IPS-15b (cell line): ENCODE data around the gene CCDC90B.

ENCODE experiments used
- H3K27me3 ChIP-seq: one replicate; pipeline ENCODE4 v1.6.1; 2013; ENCODE audit warnings: low read length; ENCODE audit not compliant: control insufficient read depth, insufficient read depth
- H3K36me3 ChIP-seq: one replicate; pipeline ENCODE4 v1.6.1; 2013; ENCODE audit warnings: low read length; ENCODE audit not compliant: control insufficient read depth, insufficient read depth
- H3K4me1 ChIP-seq: one replicate; pipeline ENCODE4 v1.6.1; 2013; ENCODE audit warnings: mild to moderate bottlenecking, low read length; ENCODE audit not compliant: control insufficient read depth, insufficient read depth
- H3K4me3 ChIP-seq: one replicate; pipeline ENCODE4 v1.5.1; 2013; ENCODE audit warnings: low read depth, low read length
- H3K9ac ChIP-seq: one replicate; pipeline ENCODE4 v1.6.1; 2013; ENCODE audit warnings: low read depth, mild to moderate bottlenecking, low read length
- H3K9me3 ChIP-seq: one replicate; pipeline ENCODE4 v1.6.1; 2013; ENCODE audit warnings: mild to moderate bottlenecking, low read length; ENCODE audit not compliant: control insufficient read depth, insufficient read depth

CCDC90B gene

GRCh38 chr11:83256602-83257340 lies 29.4 kb downstream of the CCDC90B start:
- no peaks in the 10 kb centered on the region for H3K27me3 ChIP-seq
- no peak overlapping the region for H3K9ac ChIP-seq
- H3K4me1 ChIP-seq, result no peaks in the 10 kb centered on the region
- no peaks in the 10 kb centered on the region for H3K36me3 ChIP-seq
- no peak overlapping the region for H3K4me3 ChIP-seq
- no peaks in the 10 kb centered on the region for H3K9me3 ChIP-seq

DNA sequence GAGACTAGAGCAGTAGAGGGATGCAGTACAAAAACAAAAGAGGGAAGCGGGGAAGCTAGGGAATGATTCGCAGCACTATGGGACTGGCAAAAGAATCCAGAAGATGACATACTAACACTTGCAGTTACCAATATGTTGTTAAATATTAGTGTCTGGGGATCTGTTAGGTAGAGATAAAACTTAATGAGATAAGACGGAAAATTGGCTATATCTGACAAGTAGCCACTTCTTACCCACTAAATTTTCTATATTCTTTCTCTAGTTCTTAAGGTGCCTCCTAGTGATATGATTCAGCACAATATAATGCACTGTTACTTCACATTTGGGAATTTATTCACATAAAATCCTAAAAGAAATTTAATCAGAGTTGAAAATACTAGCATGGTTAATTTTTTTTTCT lies 30.8 kb downstream of the CCDC90B start:
- no peak overlapping the region for H3K4me3 ChIP-seq
- H3K27me3 ChIP-seq, result no peaks in the 10 kb centered on the region

DNA sequence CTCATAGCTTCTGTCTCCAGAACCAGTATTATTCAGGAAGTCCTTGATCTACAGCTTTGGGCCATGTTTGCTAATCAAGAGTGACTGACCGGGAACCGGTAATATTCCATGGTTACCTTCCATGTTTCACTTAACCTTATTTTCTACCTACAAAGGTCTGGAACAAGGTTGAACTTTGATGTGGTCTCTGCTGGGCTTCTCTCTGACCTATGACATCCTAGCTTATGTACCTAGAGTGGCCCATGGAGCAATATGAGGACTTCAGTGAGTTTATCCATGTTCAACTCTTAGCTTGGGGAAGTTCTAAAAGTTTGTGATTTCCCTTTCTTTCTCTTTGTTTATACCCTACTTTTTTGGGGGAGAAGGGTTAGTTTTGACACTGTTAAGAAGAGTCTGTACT lies 33.2 kb downstream of the CCDC90B start:
- Histone ChIP-seq H3K4me3 (no peak overlapping the region), H3K9me3 (no peaks in the 10 kb centered on the region), H3K36me3 (no peaks in the 10 kb centered on the region), H3K4me1 (no peaks in the 10 kb centered on the region), H3K9ac (no peak overlapping the region), H3K27me3 (no peaks in the 10 kb centered on the region)

More for the DNA sequence above, 30.8 kb downstream of the CCDC90B start:
- no peaks in the 10 kb centered on the region for H3K4me1 ChIP-seq
- H3K36me3 ChIP-seq, result no peaks in the 10 kb centered on the region
- no peaks in the 10 kb centered on the region for H3K9me3 ChIP-seq
- no peak overlapping the region for H3K9ac ChIP-seq

DNA sequence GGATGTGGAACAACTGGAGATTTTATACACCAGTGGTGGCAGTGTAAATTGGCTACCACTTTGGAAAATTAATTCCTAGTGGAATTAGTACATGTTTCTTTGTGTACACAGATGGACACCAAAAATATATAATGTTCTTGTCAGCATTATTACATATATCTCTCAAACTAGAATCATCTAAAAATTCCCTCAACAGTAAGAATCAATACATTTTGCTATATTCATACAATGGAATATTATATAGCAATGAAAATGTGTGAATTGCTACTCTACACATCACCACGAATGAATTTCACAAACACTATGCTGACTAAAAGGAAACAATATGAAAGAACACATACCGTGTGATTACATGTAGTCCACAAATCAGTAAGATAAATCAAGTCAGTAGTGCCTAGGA lies 33.9 kb downstream of the CCDC90B start:
- Histone ChIP-seq H3K9ac (no peak overlapping the region), H3K27me3 (no peaks in the 10 kb centered on the region), H3K4me1 (no peaks in the 10 kb centered on the region), H3K36me3 (no peaks in the 10 kb centered on the region), H3K9me3 (no peaks in the 10 kb centered on the region), H3K4me3 (no peak overlapping the region)

- Histone ChIP-seq H3K4me3 (no peak overlapping the region), H3K9ac (no peak overlapping the region)
Measured at GRCh38 chr11:83249972-83250593, 36.1 kb downstream of the CCDC90B start.

GRCh38 chr11:83249445-83249844 lies 36.7 kb downstream of the CCDC90B start:
- Histone ChIP-seq H3K4me3 (no peak overlapping the region), H3K27me3 (no peaks in the 10 kb centered on the region), H3K4me1 (no peaks in the 10 kb centered on the region), H3K9ac (no peak overlapping the region), H3K9me3 (no peaks in the 10 kb centered on the region), H3K36me3 (no peaks in the 10 kb centered on the region)

More at GRCh38 chr11:83249972-83250593, 36.1 kb downstream of the CCDC90B start:
- Histone ChIP-seq H3K9me3 (no peaks in the 10 kb centered on the region), H3K4me1 (no peaks in the 10 kb centered on the region), H3K27me3 (no peaks in the 10 kb centered on the region), H3K36me3 (no peaks in the 10 kb centered on the region)

DNA sequence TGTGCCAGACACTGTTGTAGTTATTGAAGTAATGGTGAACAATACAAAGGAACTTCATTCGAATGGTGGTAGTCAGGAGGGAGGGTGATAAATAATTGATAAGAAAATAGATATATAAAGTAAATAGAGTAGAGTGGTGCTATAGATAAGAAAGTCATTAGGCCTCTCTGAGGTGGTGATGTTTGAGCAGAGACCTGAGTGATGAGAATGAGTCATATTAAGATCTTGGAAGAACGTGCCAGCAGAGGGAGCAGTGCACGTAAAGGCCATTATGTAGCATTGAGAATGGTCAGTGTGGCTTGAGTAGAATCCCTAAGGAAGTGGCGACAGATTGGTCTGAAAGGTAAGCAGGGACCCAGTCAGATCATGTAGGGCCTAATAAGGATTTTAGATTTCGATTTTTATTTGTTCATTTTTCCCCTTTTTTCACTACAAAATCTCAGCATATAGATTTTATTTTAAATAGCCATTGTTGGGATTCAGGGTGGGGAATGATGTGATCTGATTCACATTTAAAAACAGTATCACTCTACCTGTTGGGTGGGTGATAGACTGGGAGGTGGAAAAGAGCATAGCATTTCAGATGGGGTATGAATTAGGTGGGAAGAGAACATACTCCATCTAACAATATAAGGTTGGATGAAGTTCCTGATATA lies 44.7 kb downstream of the CCDC90B start:
- H3K4me3 ChIP-seq, result no peak overlapping the region
- no peaks in the 10 kb centered on the region for H3K4me1 ChIP-seq
- H3K9ac ChIP-seq, result no peak overlapping the region
- H3K9me3 ChIP-seq, result no peaks in the 10 kb centered on the region
- no peaks in the 10 kb centered on the region for H3K36me3 ChIP-seq
- no peaks in the 10 kb centered on the region for H3K27me3 ChIP-seq

DNA sequence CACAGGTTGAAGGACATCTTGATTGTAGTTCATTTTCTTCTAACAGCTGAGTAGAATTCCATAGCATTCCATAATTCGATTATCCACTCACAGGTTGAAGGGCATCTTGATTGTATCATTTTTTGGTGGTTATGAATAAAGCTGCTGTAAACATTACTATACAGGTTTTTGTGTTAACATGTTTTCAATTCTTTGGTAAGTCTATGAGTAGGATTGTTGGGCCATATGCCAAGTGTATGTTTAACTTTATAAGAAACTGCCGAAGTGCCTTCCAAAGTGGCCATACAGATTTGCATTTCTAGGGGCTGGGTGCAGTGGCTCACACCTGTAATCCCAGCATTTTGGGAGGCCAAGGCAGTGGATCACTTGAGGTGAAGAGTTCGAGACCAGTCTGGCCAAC lies 48.1 kb downstream of the CCDC90B start:
- Histone ChIP-seq H3K4me1 (no peaks in the 10 kb centered on the region), H3K36me3 (no peaks in the 10 kb centered on the region), H3K27me3 (no peaks in the 10 kb centered on the region), H3K9ac (no peak overlapping the region), H3K4me3 (no peak overlapping the region), H3K9me3 (no peaks in the 10 kb centered on the region)

GRCh38 chr11:83235825-83236224 lies 50.3 kb downstream of the CCDC90B start:
- H3K36me3 ChIP-seq, result no peaks in the 10 kb centered on the region
- H3K9ac ChIP-seq, result no peak overlapping the region
- H3K4me3 ChIP-seq, result no peak overlapping the region
- H3K9me3 ChIP-seq, result no peaks in the 10 kb centered on the region
- no peaks in the 10 kb centered on the region for H3K4me1 ChIP-seq
- H3K27me3 ChIP-seq, result no peaks in the 10 kb centered on the region

DNA sequence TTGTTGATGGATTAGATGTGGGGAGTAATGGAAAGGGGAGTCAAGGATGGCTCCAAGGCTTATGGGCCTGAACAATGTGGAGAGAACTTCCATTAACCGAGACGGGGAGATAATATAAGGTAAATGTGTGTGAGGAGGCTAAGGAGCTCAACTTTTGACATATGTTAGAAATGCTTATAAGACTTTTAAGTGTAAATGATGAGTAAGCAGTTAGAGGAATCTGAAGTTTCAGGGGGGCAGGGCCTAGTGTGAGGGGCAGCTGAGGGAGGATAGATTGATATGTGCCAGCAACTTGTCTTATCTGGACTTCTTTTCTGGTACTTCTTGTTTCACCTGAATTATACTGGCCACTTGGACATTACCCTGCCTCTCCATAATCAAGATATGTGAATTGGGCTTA lies 62.7 kb downstream of the CCDC90B start:
- Histone ChIP-seq H3K4me3 (no peak overlapping the region), H3K9me3 (no peaks in the 10 kb centered on the region), H3K36me3 (no peaks in the 10 kb centered on the region), H3K4me1 (no peaks in the 10 kb centered on the region), H3K9ac (no peak overlapping the region), H3K27me3 (no peaks in the 10 kb centered on the region)

DNA sequence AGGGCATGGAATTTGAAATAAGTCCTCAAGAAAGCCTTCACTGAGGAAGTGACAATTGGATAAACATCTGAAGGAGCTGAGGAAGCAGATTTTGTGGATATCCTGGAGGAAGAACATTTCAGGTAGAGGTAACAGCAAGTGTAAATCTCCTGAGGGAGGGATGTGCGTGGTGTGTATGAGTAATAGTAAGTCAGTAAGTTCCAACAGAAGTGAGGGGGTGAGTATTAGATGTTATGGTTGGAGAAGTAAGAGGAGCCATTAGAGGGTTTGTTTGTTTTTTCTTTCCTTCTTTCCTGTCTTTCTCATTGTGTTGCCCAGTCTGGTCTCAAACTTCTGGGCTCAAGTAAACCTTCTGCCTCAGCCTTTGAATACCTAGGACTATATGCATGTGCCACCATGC lies 63.7 kb downstream of the CCDC90B start:
- no peaks in the 10 kb centered on the region for H3K4me1 ChIP-seq
- no peaks in the 10 kb centered on the region for H3K27me3 ChIP-seq
- H3K36me3 ChIP-seq, result no peaks in the 10 kb centered on the region
- no peak overlapping the region for H3K9ac ChIP-seq
- no peak overlapping the region for H3K4me3 ChIP-seq
- no peaks in the 10 kb centered on the region for H3K9me3 ChIP-seq

- Histone ChIP-seq H3K27me3 (no peaks in the 10 kb centered on the region), H3K4me1 (no peaks in the 10 kb centered on the region), H3K4me3 (no peak overlapping the region), H3K9me3 (no peaks in the 10 kb centered on the region), H3K9ac (no peak overlapping the region), H3K36me3 (no peaks in the 10 kb centered on the region)
Measured at GRCh38 chr11:83221694-83222093, 64.5 kb downstream of the CCDC90B start.
